Renal cortex interstitium (tissue), 15 donors: ENCODE measurements around the gene SLC35G2. TPM values are rescaled to one million over a fixed set of nuclear protein-coding genes. Genes with fewer than 3 reads are reported as not detected.
"Not testable (repeated sequence)": the region's sequence is repeated elsewhere in the genome, so short reads cannot be mapped to it uniquely, and the experiment has no call there.

Experiments
- DNase-seq, 11 donors: peaks; one replicate each; pipeline ENCODE4 v3.0.0-alpha.2; 2013; ENCODE audit warnings: low read depth in 9 of 11, low spot score in 4 of 11; ENCODE audit errors: extremely low read depth in 1 of 11
- long read RNA-seq, 16 experiments: transcript quantifications; one replicate each; lab custom pipeline, GENCODE V29; 2026
- polyA plus RNA-seq, 3 donors: library from polyadenylated mRNA; unstranded; fragments of 120-200 nt; gene quantifications; one replicate each; pipeline ENCODE4 v1.2.1, GENCODE V29; 2013; ENCODE audit not compliant: insufficient read length in 3 of 3

The SLC35G2 gene
- polyA plus RNA-seq = 1 to 10 TPM; 3.2 to 4.5 (median 3.9) TPM
- long read RNA-seq, donor 1 = 0 reads
- long read RNA-seq, donor 2, partial matches to known transcripts = 0 of 1 reads
- long read RNA-seq, donor 2, other reads (novel, unspliced or antisense) = 0 of 1 reads
- long read RNA-seq, donor 3, partial matches to known transcripts = 0 of 6 reads
- long read RNA-seq, donor 3, other reads (novel, unspliced or antisense) = 0 of 6 reads
- long read RNA-seq, donor 4, partial matches to known transcripts = 0 of 5 reads
- long read RNA-seq, donor 4, other reads (novel, unspliced or antisense) = 5 of 5 reads
- long read RNA-seq, donor 5 = 0 reads
- long read RNA-seq, donor 6, partial matches to known transcripts = 0 of 2 reads
- long read RNA-seq, donor 6, other reads (novel, unspliced or antisense) = 0 of 2 reads
- long read RNA-seq, donor 7, partial matches to known transcripts = 0 of 1 reads
- long read RNA-seq, donor 7, other reads (novel, unspliced or antisense) = 0 of 1 reads
- long read RNA-seq, donor 8, partial matches to known transcripts = 5 of 7 reads
- long read RNA-seq, donor 8, other reads (novel, unspliced or antisense) = 0 of 7 reads
- long read RNA-seq, donor 9, partial matches to known transcripts = 0 of 2 reads
- long read RNA-seq, donor 9, other reads (novel, unspliced or antisense) = 0 of 2 reads
- long read RNA-seq, donor 10, partial matches to known transcripts = 0 of 4 reads
- long read RNA-seq, donor 10, other reads (novel, unspliced or antisense) = 0 of 4 reads
- long read RNA-seq, donor 11, partial matches to known transcripts = 0 of 1 reads
- long read RNA-seq, donor 11, other reads (novel, unspliced or antisense) = 0 of 1 reads
- long read RNA-seq, donor 12, partial matches to known transcripts = 0 of 1 reads
- long read RNA-seq, donor 12, other reads (novel, unspliced or antisense) = 0 of 1 reads
- long read RNA-seq, donor 13, partial matches to known transcripts = 0 of 1 reads
- long read RNA-seq, donor 13, other reads (novel, unspliced or antisense) = 0 of 1 reads
- long read RNA-seq, donor 14 = 0 reads
- long read RNA-seq, donor 15 = 0 reads
- long read RNA-seq, donor 16, transcript SLC35G2-202 (2 exons, 2,060 nt) = major isoform, 5 of 12 reads
- long read RNA-seq, donor 16, partial matches to known transcripts = 7 of 12 reads
- long read RNA-seq, donor 16, other reads (novel, unspliced or antisense) = 0 of 12 reads

GRCh38 chr3:136818769-136819391 lies at the start of gene SLC35G2:
Gene SLC35G2, plus strand, starts transcription at chr3:136819126. Its CDS starts 35,335 bp downstream, at chr3:136854461.
- DNase-seq = peak in 7 of 11 donors; percentile 33 to 64 (median 50)

- DNase-seq = no peak
Measured at GRCh38 chr3:136772709-136773108, 46.2 kb upstream of the SLC35G2 start.

GRCh38 chr3:136778865-136779264 lies 40.1 kb upstream of the SLC35G2 start:
- no peak for DNase-seq

GRCh38 chr3:136780741-136781140 lies 38.2 kb upstream of the SLC35G2 start:
- DNase-seq = peak in 1 of 11 donors; percentile 52

- DNase-seq = no peak
Measured at GRCh38 chr3:136783708-136784191, 35.2 kb upstream of the SLC35G2 start.

- no peak for DNase-seq
Measured at GRCh38 chr3:136787349-136787748, 31.6 kb upstream of the SLC35G2 start.

GRCh38 chr3:136788154-136788553 lies 30.8 kb upstream of the SLC35G2 start:
- no peak for DNase-seq

- DNase-seq = no peak
Measured at GRCh38 chr3:136789976-136790375, 28.9 kb upstream of the SLC35G2 start.

- DNase-seq = no peak
Measured at GRCh38 chr3:136790786-136791185, 28.1 kb upstream of the SLC35G2 start.

- no peak for DNase-seq
Measured at GRCh38 chr3:136792556-136793330, 26.2 kb upstream of the SLC35G2 start.

GRCh38 chr3:136801146-136801545 lies 17.8 kb upstream of the SLC35G2 start:
- not testable (repeated sequence) for DNase-seq

GRCh38 chr3:136802481-136802996 lies 16.4 kb upstream of the SLC35G2 start:
- peak in 1 of 11 donors; percentile 18 for DNase-seq

GRCh38 chr3:136804141-136804540 lies 14.8 kb upstream of the SLC35G2 start:
- no peak for DNase-seq

GRCh38 chr3:136804813-136805212 lies 14.1 kb upstream of the SLC35G2 start:
- DNase-seq = no peak

GRCh38 chr3:136805795-136806194 lies 13.1 kb upstream of the SLC35G2 start:
- DNase-seq = no peak

GRCh38 chr3:136811701-136812100 lies 7.2 kb upstream of the SLC35G2 start:
- DNase-seq = no peak

GRCh38 chr3:136817448-136817847 lies 1.5 kb upstream of the SLC35G2 start:
- DNase-seq = no peak
